Lung (tissue), 12 donors: ENCODE measurements around the gene HEMGN. TPM values are rescaled to one million over a fixed set of nuclear protein-coding genes. Genes with fewer than 3 reads are reported as not detected.

Experiments
- ATAC-seq: fragments of 200-7000 bp; cut with Tn5 transposase; one replicate; pipeline ENCODE4 v1.9.1; 2020; ENCODE audit warnings: moderate number of reproducible peaks; ENCODE audit not compliant: insufficient read depth, low FRiP score
- DNase-seq, 3 donors: peaks; one replicate each; pipeline ENCODE4 v3.0.0-alpha.2; 2013 to 2017
- H3K27ac ChIP-seq, 2 donors: one replicate each; pipeline ENCODE4 v1.5.1; 2013; ENCODE audit warnings: mild to moderate bottlenecking in 2 of 2, moderate library complexity in 2 of 2, control low read depth in 1 of 2, inconsistent platforms in 1 of 2, low read depth in 1 of 2, low read length in 1 of 2
- H3K27me3 ChIP-seq, 3 donors: one replicate each; pipeline ENCODE4 v1.5.1; 2013; ENCODE audit warnings: low read length in 2 of 3; ENCODE audit not compliant: control insufficient read depth in 3 of 3, insufficient read depth in 3 of 3
- H3K36me3 ChIP-seq, 4 donors: one replicate each; pipeline ENCODE4 v1.5.1; 2013; ENCODE audit warnings: low read length in 4 of 4, mild to moderate bottlenecking in 1 of 4, moderate library complexity in 1 of 4; ENCODE audit not compliant: control insufficient read depth in 4 of 4, insufficient read depth in 4 of 4
- H3K4me1 ChIP-seq, 5 donors: one replicate each; pipeline ENCODE4 v1.5.1; 2013; ENCODE audit warnings: low read length in 5 of 5, mild to moderate bottlenecking in 2 of 5, moderate library complexity in 1 of 5; ENCODE audit not compliant: control insufficient read depth in 5 of 5, insufficient read depth in 5 of 5
- H3K4me3 ChIP-seq: one replicate; pipeline ENCODE4 v1.5.1; 2013; ENCODE audit warnings: mild to moderate bottlenecking, control low read depth, moderate library complexity
- H3K9ac ChIP-seq, 2 donors: one replicate each; pipeline ENCODE4 v1.5.1; 2013; ENCODE audit warnings: low read length in 2 of 2, control low read depth in 1 of 2; ENCODE audit not compliant: insufficient read depth in 1 of 2
- H3K9me3 ChIP-seq, 4 donors: one replicate each; pipeline ENCODE4 v1.5.1; 2013; ENCODE audit warnings: low read length in 3 of 4, mild to moderate bottlenecking in 1 of 4, moderate library complexity in 1 of 4; ENCODE audit not compliant: control insufficient read depth in 4 of 4, insufficient read depth in 3 of 4
- CTCF ChIP-seq: IDR thresholded peaks from 2 replicates; pipeline ENCODE4 v1.5.1; 2012; ENCODE audit warnings: mild to moderate bottlenecking; ENCODE audit errors: control extremely low read depth, extremely low read depth
- WGBS, 2 donors: extraction: QIAGEN DNeasy Blood & Tissue Kit; methylation state at CpG; one replicate each; pipeline ENCODE4 v1.1.7; 2013; 5-methylcytosine and 5-hydroxymethylcytosine counted together
- polyA plus RNA-seq, 2 donors: library from polyadenylated mRNA; stranded (reverse); fragments of 200-250 nt; gene quantifications; one replicate each; pipeline ENCODE4 v1.2.1, GENCODE V29; 2013
- total RNA-seq, 2 donors: library from RNA; depleted of rRNA in 1 of 2; stranded (reverse); fragments of >200 nt in 1 of 2; gene quantifications; one replicate each; pipeline ENCODE4 v1.2.1, GENCODE V29; 2014 to 2021
- donor health status: control.
- donor health status: control.
- donor health status: Bipolar disorder and iron deficiency.
- donor health status: healthy.
- donor health status: DM: yes; HTN: yes; CAD: no.

The HEMGN gene
- total and polyA plus RNA-seq, 4 donors = 0.14 to 21.6 (median 0.31) TPM

GRCh38 chr9:97908705-97909104, 29.3 kb downstream of the HEMGN start:
- DNase-seq (no peak), ATAC-seq (no peak)
- no peak for TF ChIP-seq CTCF
- Histone ChIP-seq H3K36me3 (peaks cover 23 to 30% (median 28%) of the 10 kb centered on the region in 4 donors), H3K4me1 (peaks cover 0 to 4% (median 0%) of the 10 kb centered on the region in 5 donors), H3K27me3 (no peaks in the 10 kb centered on the region), H3K27ac (no peak overlapping the region), H3K4me3 (no peak overlapping the region), H3K9ac (no peak overlapping the region), H3K9me3 (no peaks in the 10 kb centered on the region)
- 50 to 72% methylated on average over 1 of the region's 1 CpG for WGBS, 2 donors

- Histone ChIP-seq H3K27ac (peak overlapping the region in 1 of 2 donors; percentile 21), H3K4me1 (peaks cover 0 to 4% (median 0%) of the 10 kb centered on the region in 5 donors), H3K9ac (no peak overlapping the region), H3K9me3 (no peaks in the 10 kb centered on the region), H3K36me3 (peaks cover 21 to 26% (median 24%) of the 10 kb centered on the region in 4 donors), H3K27me3 (no peaks in the 10 kb centered on the region), H3K4me3 (no peak overlapping the region)
- ATAC-seq = no peak
- WGBS, 2 donors = 52 to 74% methylated on average over 5 of the region's 5 CpGs
- DNase-seq = no peak
- TF ChIP-seq CTCF = no peak
Measured at GRCh38 chr9:97907632-97908031, 30.3 kb downstream of the HEMGN start.

GRCh38 chr9:97907046-97907445, 30.9 kb downstream of the HEMGN start:
- peaks cover 18 to 24% (median 20%) of the 10 kb centered on the region in 4 donors for H3K36me3 ChIP-seq
- no peaks in the 10 kb centered on the region for H3K9me3 ChIP-seq
- ATAC-seq (no peak), DNase-seq (no peak)
- H3K9ac ChIP-seq = no peak overlapping the region
- H3K4me3 ChIP-seq = no peak overlapping the region
- H3K27ac ChIP-seq = peak overlapping the region in 1 of 2 donors; percentile 78
- WGBS, 2 donors = 47% methylated on average over 3 of the region's 3 CpGs
- no peak for TF ChIP-seq CTCF
- peaks cover 0 to 4% (median 0%) of the 10 kb centered on the region in 5 donors for H3K4me1 ChIP-seq
- no peaks in the 10 kb centered on the region for H3K27me3 ChIP-seq

GRCh38 chr9:97906236-97906831, 31.6 kb downstream of the HEMGN start:
- ATAC-seq (no peak), DNase-seq (no peak)
- H3K36me3 ChIP-seq = peaks cover 16 to 22% (median 18%) of the 10 kb centered on the region in 4 donors
- no peaks in the 10 kb centered on the region for H3K9me3 ChIP-seq
- H3K4me1 ChIP-seq = peaks cover 0 to 4% (median 0%) of the 10 kb centered on the region in 5 donors
- no peak for TF ChIP-seq CTCF
- H3K4me3 ChIP-seq = no peak overlapping the region
- no peaks in the 10 kb centered on the region for H3K27me3 ChIP-seq
- WGBS, 2 donors = 39 to 72% methylated on average over 12 of the region's 12 CpGs
- no peak overlapping the region for H3K9ac ChIP-seq
- H3K27ac ChIP-seq = peak overlapping the region in 1 of 2 donors; percentile 85
